GM11168 (cell line): Measurements from ENCODE around the gene SPRR2A.
"Not testable (repeated sequence)": the region's sequence is repeated elsewhere in the genome, so short reads cannot be mapped to it uniquely, and the experiment has no call there.

ENCODE experiments used
- in situ Hi-C: fragments of 300-500 bp; cut with MboI; formaldehyde crosslinking; loops from one replicate; pipeline ENCODE4 v1.12.0; 2022; ENCODE audit warnings: low sequenced_read_pairs; ENCODE audit not compliant: unreplicated experiment

SPRR2A gene

DNA sequence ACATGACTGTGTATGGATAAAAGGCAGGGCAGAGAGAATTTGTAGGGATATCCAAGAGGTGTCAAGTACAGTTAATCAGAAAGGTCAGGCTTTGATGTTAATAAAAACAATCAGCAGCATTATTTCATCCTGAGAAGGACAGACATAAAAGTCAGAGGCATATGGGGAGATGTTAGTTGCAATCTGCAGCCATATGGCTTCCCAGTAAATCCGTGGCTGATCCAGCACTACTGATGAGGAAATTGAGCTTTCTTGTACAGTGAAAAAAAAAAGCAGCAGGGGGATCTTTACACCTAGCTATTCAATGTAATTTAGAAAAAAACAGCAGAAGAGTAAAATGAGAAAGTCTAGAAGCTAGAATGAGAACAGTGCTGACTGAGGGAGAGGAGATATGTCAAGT, 28.5 kb downstream of the SPRR2A start:
- in situ Hi-C loops: no loop called here

DNA sequence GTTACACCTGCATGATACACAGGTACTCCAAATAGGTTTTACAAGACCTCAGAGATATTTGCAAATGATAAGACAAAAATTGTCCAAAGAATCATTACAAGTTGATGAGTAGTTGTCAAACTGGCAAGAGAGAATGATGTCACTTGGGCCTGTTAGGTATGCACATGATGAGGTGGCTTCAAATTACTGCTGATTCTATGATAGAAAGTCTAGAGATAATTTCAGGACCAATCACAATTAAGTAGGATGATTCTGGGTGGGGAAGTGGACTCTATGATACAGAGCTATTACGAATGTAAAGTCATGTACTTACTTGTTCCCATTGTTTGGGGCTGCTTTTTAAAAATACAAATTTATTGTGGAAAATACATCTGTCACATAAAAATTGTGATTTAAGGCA, 31.5 kb downstream of the SPRR2A start:
- in situ Hi-C loops: no loop called here

DNA sequence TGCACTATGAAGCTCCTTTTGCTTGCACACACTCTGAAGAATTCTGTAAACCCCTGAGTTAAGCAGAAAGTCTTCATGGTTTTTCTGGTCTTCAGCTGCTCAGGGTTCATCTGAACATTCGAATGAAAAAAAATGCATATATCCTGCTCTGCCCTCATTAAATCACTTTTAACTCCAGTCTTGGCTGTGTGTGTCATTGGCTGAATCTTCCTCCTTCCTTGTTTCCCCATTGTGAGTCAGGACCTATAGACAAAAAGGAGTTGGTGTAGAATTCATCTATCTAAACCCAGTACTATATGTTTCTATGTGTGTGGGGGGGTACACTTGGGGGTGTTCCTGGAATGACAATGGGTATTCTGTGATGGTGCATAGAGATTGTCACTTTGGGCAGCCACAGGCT, 32.9 kb downstream of the SPRR2A start:
- in situ Hi-C loops: no loop called here

DNA sequence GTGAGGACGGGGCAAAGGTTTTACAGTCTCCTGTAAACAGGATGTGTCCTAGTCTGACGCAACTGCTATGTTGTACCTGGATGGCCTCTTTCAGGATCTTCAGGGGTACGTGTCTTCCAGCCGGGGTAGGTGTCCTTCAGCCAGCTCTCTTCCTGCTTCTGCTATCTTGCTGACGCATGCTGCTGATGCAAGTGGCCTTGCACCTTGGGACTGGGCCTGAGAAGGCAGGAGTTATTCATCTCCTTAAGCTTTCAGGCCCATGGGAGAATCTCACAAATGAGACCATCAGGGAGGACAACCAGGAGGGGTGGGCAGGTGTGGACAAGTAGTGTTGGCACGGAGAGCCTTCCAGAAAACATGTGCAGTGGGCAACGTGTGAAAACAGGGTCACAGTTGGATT, 34.2 kb downstream of the SPRR2A start:
- in situ Hi-C loops: no loop called here

DNA sequence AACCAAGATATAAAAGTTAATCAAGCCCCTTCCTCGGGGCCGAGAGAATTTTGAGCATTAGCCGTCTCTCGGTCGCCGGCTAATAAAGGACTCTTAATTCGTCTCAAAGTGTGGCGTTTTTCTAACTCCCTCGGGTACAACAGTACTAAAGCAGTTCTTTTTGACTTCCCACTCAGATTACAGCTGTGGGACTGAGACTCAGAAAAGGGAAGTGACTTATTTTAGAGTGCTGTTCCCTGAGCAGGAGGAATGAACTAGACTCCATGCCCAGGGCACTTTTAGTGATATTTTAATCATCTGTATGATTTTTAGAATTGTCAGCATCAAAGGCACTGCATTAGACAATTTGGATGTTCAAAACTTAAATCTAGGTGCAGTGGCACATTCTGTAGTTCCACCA, 35.0 kb downstream of the SPRR2A start:
- in situ Hi-C loops: not testable (repeated sequence)

DNA sequence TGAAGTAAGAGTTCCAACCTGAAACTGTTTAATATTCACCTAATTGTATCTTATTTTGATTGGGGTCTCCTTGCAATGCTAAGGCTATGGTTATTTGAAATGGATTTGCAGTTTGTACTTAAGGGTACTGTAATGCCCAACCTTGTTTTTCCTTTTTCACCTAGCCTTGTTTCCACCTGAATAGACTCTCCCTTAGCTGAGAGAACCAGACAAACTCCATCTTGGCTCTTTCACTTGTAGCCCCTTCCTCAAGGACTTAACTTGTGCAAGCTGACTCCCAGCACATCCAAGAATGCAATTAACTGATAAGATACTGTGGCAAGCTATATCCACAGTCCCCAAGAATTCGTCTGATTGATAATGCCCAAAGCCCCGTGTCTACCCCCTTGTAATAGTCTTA, 35.5 kb downstream of the SPRR2A start:
- in situ Hi-C loops: not testable (repeated sequence)

DNA sequence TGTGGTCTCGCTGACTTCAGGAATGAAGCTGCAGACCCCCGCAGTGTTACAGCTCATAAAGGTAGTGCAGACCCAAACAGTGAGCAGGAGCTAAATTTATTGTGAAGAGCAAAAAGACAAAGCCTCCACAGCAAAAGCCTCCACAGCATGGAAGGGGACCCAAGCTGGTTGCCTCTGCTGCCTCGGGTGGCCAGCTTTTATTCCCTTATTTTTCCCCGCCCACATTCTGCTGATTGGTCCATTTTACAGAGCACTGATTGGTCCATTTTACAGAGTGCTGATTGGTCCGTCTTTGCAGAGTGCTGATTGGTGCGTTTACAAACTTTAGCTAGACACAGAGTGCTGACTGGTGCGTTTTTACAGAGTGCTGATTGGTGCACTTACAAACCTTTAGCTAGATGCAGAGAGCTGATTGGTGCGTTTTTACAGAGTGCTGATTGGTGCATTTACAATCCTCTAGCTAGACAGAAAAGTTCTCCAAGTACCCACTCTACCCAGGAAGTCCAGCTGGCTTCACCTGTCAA, 46.0 kb downstream of the SPRR2A start:
- in situ Hi-C loops: not testable (repeated sequence)
